Superior temporal gyrus (tissue), 1 donor: ENCODE results near the gene TCF3.
"Not testable (repeated sequence)": the region's sequence is repeated elsewhere in the genome, so short reads cannot be mapped to it uniquely, and the experiment has no call there.

Source experiments
- DNase-seq: peaks from one replicate; pipeline ENCODE4 v3.0.0-alpha.2; 2016; ENCODE audit errors: extremely low spot score

Gene TCF3

DNA sequence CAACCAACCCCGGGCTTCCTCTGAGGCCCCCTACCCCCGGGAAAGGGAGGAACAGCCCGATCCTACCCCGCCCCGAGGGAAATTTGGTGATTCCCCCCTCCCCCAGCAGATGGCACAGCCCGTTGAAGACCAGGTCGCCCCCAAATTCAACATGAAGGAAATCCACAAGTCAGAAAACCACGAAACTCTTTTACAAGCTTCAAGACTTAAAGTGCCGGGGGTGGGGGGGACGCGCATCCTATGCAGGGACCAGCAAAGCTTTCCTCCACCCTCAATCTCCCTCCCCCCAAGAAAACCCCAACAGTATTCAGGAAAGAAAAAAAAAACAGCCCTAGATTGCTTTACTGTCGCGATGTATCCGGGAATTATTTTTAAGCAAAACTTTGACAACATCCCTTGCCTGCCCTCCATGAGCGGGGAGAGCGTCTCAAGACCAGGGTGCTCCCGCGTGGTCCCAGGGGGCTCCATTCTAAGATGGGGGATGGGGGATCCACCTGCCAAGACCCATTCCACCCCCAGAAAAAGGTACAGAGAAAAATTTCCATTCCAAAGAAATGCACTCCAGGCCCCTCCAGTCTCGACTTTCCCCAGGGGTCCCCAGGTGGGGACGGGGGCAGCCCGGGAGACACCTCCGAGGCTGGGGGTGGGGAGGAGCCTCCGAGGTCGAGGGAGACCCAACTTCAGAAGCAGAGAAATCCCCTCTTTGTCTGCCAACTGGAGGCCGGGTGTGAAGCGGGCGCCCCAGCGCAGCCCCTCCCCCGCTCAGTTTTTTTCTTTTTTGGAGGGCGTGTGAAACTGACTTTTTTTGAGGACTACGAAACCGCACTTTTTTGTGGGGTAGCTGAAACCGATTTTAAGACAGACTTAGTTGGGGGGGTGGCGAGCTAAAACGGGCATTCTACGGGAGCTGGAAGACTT, 1.5 kb downstream of the TCF3 start:
- no peak for DNase-seq

- no peak for DNase-seq
These were observed 2.4 kb downstream of the TCF3 start for GRCh38 chr19:1649706-1650649.

DNA sequence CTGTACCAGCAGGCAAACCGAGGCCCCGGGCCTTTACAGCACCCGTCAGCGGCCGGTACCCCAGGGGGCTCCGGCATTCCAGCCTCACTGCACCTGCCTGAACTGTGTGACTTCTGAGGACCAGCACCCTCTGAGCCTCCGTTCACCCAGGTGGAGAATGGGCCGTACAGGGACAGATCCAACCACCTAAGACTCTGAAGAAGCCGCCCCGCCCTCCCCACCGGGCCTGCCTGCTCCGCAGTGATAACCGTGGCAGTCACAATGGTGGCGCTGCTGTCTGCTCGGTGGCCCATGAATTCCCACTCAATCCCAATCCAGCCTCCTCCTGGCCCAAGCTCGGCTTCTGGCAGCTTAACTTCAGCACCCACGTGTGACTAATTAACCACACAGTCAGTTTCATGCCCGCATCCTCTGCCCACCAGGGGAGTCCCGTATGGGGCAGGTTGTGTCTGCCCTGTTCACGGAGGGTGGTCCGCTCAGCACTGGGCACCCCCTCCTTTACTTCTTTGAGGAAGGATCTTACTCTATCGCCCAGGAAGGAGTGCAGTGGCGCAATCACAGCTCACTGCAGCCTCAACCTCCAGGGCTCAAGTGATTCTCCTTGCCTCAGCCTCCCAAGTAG, 3.4 kb downstream of the TCF3 start:
- DNase-seq: no peak

GRCh38 chr19:1648459-1648849, 4.0 kb downstream of the TCF3 start:
- no peak for DNase-seq

GRCh38 chr19:1647501-1648458, 4.6 kb downstream of the TCF3 start:
- DNase-seq: no peak

- no peak for DNase-seq
These were observed 5.6 kb downstream of the TCF3 start for GRCh38 chr19:1646659-1647453.

DNA sequence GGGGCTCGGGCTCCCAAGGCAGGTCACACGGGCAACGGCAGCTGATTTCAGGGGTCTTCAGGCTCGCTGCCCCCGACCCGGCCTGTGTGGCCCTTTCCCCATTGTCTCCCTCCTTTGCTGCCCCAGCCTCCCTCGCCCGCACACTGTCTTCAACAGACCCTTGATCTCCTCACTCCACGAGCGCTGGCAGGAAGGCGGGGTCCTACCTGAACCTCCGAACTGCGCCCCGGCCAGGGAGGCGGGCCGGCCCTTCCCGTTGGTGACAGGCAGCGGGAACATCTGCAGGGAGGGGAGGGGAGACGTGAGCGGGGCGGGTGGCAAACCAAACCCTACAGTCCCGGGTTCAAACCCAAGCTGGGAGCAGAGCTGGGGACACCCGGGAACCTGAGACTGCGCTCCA, 6.3 kb downstream of the TCF3 start:
- no peak for DNase-seq

DNA sequence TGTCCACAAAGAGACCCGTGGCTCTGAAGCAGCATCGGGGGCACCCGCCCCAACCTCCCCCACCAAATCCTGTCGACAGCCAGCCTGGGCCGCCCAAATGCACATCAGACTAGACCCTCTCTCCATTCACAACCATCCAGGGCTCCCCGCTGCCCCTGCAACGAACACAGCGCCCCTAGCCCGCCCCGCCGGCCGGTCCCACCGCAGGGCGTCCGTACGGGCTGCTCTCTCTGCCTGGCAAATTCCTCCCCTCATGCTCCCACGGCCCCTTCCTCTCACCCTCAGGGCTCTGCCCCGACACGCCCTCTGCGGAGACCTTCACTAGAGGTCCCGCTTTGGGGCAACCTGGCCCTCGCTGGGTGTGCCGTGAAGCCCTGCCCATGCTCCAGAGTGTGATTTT, 7.1 kb downstream of the TCF3 start:
- no peak for DNase-seq

DNA sequence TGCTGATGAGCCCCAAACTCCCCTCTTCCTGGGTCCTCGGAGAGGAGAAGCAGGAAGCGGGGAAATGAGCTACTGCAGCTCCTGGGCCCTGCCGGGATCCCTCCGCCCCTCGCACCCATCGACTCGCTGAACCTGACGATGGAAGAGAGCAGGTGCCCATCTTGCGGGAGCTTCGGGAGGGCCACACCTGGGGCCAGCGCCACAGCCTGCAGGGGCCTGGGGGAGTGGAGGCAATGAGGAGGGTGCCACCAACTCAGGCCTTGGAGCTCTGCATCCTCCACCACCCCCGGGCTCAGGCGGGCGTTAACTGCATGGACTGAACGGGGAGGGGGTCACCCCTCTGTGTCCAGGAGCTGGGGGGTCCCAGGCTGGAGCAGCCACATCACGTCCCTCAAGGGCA, 8.3 kb downstream of the TCF3 start:
- no peak for DNase-seq

DNA sequence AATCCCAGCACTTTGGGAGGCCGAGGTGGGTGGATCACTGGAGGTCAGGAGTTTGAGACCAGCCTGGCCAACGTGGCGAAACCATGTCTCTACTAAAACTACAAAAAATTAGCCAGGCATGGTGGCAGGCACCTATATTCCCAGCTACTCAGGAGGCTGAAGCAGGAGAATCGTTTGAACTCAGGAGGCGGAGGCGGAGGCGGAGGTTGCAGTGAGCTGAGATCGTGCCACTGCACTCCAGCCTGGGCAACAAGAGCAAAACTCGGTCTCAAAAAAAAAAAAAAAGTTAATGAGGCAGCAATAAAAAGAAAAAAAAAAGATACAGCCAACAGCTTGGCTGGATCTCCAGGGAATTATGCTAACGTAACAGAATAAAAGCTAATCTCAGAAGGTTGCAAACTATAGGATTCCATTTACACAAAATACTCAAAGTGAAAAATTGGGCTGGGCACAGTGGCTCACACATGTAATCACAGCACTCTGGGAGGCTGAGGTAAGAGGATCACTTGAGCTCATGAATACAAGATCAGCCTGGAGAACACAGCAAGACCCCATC, 11.4 kb downstream of the TCF3 start:
- DNase-seq: not testable (repeated sequence)

GRCh38 chr19:1636325-1637236, 15.8 kb downstream of the TCF3 start:
- no peak for DNase-seq

DNA sequence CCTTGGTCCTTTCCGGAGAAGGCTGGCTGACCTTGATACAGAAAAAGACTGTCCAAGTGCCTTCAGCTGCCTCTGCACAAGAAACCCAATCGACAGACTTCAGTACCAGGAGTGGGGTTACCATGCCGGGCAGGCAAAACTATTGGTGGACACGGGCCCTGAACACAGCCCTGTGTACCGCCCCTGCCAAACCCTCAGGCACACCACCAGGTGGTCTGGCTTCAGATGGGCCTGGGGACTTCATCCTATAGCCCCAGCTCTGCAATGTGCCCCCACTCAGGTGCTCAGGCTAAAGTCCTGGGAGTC, 17.5 kb downstream of the TCF3 start:
- DNase-seq: no peak

GRCh38 chr19:1634242-1634937, 18.0 kb downstream of the TCF3 start:
- no peak for DNase-seq

- DNase-seq: no peak
These were observed 19.1 kb downstream of the TCF3 start for GRCh38 chr19:1633269-1633826.

GRCh38 chr19:1632462-1633268, 19.8 kb downstream of the TCF3 start:
- no peak for DNase-seq

DNA sequence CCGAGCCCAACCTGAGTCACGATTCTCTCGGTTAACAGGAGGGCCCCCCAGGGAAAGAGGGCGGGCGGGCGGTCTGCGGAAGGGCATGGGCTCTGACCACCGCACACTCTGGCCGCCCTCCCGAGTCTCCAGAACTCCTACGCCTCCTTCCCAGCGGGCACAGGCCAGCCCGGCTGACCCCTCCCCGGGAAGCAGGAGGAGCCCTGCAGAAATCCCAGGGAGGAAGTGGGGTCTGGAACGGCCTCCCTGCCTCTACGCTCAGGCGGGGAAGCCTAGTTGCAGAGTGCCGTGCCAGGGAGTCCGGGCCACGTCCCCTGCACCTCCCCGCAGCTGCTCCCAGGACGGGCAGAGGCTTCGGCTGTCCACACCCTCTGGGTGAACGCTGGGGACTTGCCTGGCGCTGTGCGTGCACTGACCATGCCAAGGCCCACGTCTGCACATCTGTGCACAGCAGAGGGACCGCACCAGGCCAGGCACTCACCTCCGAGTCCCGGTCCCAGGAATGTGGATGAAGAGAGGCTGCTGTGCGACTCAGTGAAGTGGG, 20.8 kb downstream of the TCF3 start:
- DNase-seq: no peak

DNA sequence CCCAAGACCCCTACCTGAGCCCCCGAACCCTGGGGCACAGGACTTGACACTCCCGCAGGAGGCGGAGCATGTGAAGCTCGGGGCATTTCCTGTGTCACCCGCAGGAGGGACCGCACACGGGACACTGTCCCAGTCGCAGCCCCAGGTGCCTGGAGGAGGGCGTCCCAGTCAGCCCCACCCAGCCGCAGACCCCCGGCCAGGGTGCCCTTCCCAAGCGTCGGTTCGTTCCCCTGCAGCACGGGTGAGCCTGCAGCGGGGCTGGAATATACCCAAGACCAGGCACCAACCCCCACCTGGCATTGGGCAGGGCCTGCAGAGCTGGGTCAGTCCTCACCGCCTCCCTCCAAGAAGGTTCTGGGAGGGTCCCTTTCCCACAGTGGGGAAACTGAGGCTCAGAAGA, 21.6 kb downstream of the TCF3 start:
- DNase-seq: no peak
